ENCODE data around the gene FOSL2.

The FOSL2 gene

GRCh38 chr2:28397043-28397381 is 4.4 kb downstream of the FOSL2 start:
- DNase-seq, result no peak

GRCh38 chr2:28398101-28398834 is 5.6 kb downstream of the FOSL2 start:
- no peak for DNase-seq

- no peak for DNase-seq
Measured at GRCh38 chr2:28399289-28399688, 6.6 kb downstream of the FOSL2 start.

GRCh38 chr2:28399956-28400355 is 7.3 kb downstream of the FOSL2 start:
- DNase-seq, result no peak

GRCh38 chr2:28400419-28400818 is 7.8 kb downstream of the FOSL2 start:
- no peak for DNase-seq

GRCh38 chr2:28400921-28401320 is 8.3 kb downstream of the FOSL2 start:
- no peak for DNase-seq

GRCh38 chr2:28401411-28401810 is 8.8 kb downstream of the FOSL2 start:
- no peak for DNase-seq

- DNase-seq, result no peak
Measured at GRCh38 chr2:28401948-28402550, 9.4 kb downstream of the FOSL2 start.

- DNase-seq, result no peak
Measured at GRCh38 chr2:28403370-28403956, 10.8 kb downstream of the FOSL2 start.

- no peak for DNase-seq
Measured at GRCh38 chr2:28404086-28404485, 11.4 kb downstream of the FOSL2 start.

- no peak for DNase-seq
Measured at GRCh38 chr2:28405537-28405936, 12.9 kb downstream of the FOSL2 start.

GRCh38 chr2:28406276-28407096 is 13.8 kb downstream of the FOSL2 start:
- DNase-seq, result no peak

GRCh38 chr2:28407131-28407975 is 14.7 kb downstream of the FOSL2 start:
- no peak for DNase-seq

- no peak for DNase-seq
Measured at GRCh38 chr2:28407976-28408690, 15.5 kb downstream of the FOSL2 start.

GRCh38 chr2:28408764-28409599 is 16.3 kb downstream of the FOSL2 start:
- DNase-seq, result no peak

GRCh38 chr2:28411166-28411755 is 18.6 kb downstream of the FOSL2 start:
- DNase-seq, result no peak

GRCh38 chr2:28411956-28412609 is 19.4 kb downstream of the FOSL2 start:
- DNase-seq, result no peak

GRCh38 chr2:28412625-28413151 is 20.0 kb downstream of the FOSL2 start:
- no peak for DNase-seq

GRCh38 chr2:28413152-28413898 is 20.7 kb downstream of the FOSL2 start:
- peak; percentile 26 for DNase-seq
